ENCODE data around the gene ZNF225. TPM values are rescaled to one million over a fixed set of nuclear protein-coding genes. Genes with fewer than 3 reads are reported as not detected.

The ZNF225 gene
- total and polyA plus RNA-seq, 9 of the 15 experiments (the other 6 are each of a cell fraction or from before 2014, with no cell fraction given), result 1.4 to 4.2 (median 2.2) TPM

GRCh38 chr19:44093931-44094765 lies 19.1 kb upstream of the ZNF225 start, which contains the start of gene ZNF224 (continued):
- TF ChIP-seq FOXA3 (CRISPR knock-in tag; conservative IDR thresholded peaks at IDR 0.05 in 1 of 2, IDR thresholded peaks at IDR 0.05 in 1 of 2) (no peak), POLR2AphosphoS5 (IDR thresholded peaks at IDR 0.05; ENCODE audit: control insufficient read depth, insufficient read depth, low read depth, low read length) (peak; percentile 49; the same call in 1 of the 2 replicates), ZNF24 (IDR thresholded peaks at IDR 0.05) (no peak), ASH1L (IDR thresholded peaks at IDR 0.05; ENCODE audit: borderline replicate concordance, low read depth, partially characterized antibody) (peak; percentile 56), RCOR1 (IDR thresholded peaks at IDR 0.05; ENCODE audit: borderline replicate concordance in 1 of 2, low read depth in 2 of 2, low read length in 2 of 2) (0 out of 4 replicates have a peak, but pooled peaks of 1 of the 2 experiments have one; percentile 20), ZNF280B (CRISPR knock-in tag; IDR thresholded peaks at IDR 0.05) (no peak), TRIM25 (IDR thresholded peaks at IDR 0.05; ENCODE audit: borderline replicate concordance) (no peak), FOXO4 (CRISPR knock-in tag; IDR thresholded peaks at IDR 0.05) (no peak), HMGXB4 (CRISPR knock-in tag; IDR thresholded peaks at IDR 0.05) (no peak), TCF7 (IDR thresholded peaks at IDR 0.05; ENCODE audit: borderline replicate concordance) (0 out of 2 replicates have a peak, but pooled peaks have one; percentile 23), SAP30 (IDR thresholded peaks at IDR 0.05; ENCODE audit: borderline replicate concordance, insufficient read depth, low read depth, low read length, poor library complexity, severe bottlenecking) (peak; percentile 56), NCOA4 (IDR thresholded peaks at IDR 0.05; ENCODE audit: partially characterized antibody) (no peak), ZNF280A (IDR thresholded peaks at IDR 0.05; ENCODE audit: low read depth, partially characterized antibody) (no peak), TEAD1 (CRISPR knock-in tag; IDR thresholded peaks at IDR 0.05) (peak in 1 of 2 experiments; percentile 70; a peak in 1 of 4 replicates), RAD21 (CRISPR knock-in tag; conservative IDR thresholded peaks at IDR 0.05 in 1 of 2, IDR thresholded peaks at IDR 0.05 in 1 of 2) (no peak), EZH2 (IDR thresholded peaks at IDR 0.05; ENCODE audit: borderline replicate concordance, low read depth, low read length) (no peak)

All from K562 (cell line).